ENCODE data around the gene NFE2L1. TPM values are rescaled to one million over a fixed set of nuclear protein-coding genes. Genes with fewer than 3 reads are reported as not detected.

Gene NFE2L1
- total and polyA plus RNA-seq, 9 of the 15 experiments (the other 6 are each of a cell fraction or from before 2014, with no cell fraction given): 2.0 to 68.6 (median 39.7) TPM

- TF ChIP-seq, protein P1, sequence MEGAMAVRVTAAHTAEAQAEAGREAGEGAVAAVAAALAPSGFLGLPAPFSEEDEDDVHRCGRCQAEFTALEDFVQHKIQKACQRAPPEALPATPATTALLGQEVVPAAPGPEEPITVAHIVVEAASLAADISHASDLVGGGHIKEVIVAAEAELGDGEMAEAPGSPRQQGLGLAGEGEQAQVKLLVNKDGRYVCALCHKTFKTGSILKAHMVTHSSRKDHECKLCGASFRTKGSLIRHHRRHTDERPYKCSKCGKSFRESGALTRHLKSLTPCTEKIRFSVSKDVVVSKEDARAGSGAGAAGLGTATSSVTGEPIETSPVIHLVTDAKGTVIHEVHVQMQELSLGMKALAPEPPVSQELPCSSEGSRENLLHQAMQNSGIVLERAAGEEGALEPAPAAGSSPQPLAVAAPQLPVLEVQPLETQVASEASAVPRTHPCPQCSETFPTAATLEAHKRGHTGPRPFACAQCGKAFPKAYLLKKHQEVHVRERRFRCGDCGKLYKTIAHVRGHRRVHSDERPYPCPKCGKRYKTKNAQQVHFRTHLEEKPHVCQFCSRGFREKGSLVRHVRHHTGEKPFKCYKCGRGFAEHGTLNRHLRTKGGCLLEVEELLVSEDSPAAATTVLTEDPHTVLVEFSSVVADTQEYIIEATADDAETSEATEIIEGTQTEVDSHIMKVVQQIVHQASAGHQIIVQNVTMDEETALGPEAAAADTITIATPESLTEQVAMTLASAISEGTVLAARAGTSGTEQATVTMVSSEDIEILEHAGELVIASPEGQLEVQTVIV (CRISPR knock-in tag; IDR thresholded peaks at IDR 0.05; ENCODE audit: borderline replicate concordance): no peak
- TF ChIP-seq MLX (CRISPR knock-in tag; conservative IDR thresholded peaks at IDR 0.05) (no peak), ASH1L (IDR thresholded peaks at IDR 0.05; ENCODE audit: borderline replicate concordance, low read depth, partially characterized antibody) (no peak), KAT7 (CRISPR knock-in tag; IDR thresholded peaks at IDR 0.05; ENCODE audit: borderline replicate concordance) (no peak), TAF9B (IDR thresholded peaks at IDR 0.05; ENCODE audit: partially characterized antibody) (no peak), ZNF41 (CRISPR knock-in tag; conservative IDR thresholded peaks at IDR 0.05) (no peak), CBFB (CRISPR knock-in tag; IDR thresholded peaks at IDR 0.05) (no peak), DACH1 (IDR thresholded peaks at IDR 0.05; ENCODE audit: partially characterized antibody) (no peak), XRCC5 (IDR thresholded peaks at IDR 0.05; ENCODE audit: low read depth, low read length) (no peak), ARHGAP35 (IDR thresholded peaks at IDR 0.05; ENCODE audit: partially characterized antibody) (no peak), KDM4B (IDR thresholded peaks at IDR 0.05; ENCODE audit: borderline replicate concordance in 2 of 2, low read depth in 1 of 2) (no peak), ETV5 (CRISPR knock-in tag; IDR thresholded peaks at IDR 0.05; ENCODE audit: low read depth) (no peak), RFX1 (IDR thresholded peaks at IDR 0.05) (peak; percentile 29; the same call in 1 of the 2 replicates), HSF4 (CRISPR knock-in tag; IDR thresholded peaks at IDR 0.05; ENCODE audit: borderline replicate concordance) (no peak), TCF3 (CRISPR knock-in tag; IDR thresholded peaks at IDR 0.05) (no peak), HMGN3 (IDR thresholded peaks at IDR 0.05; ENCODE audit: borderline replicate concordance, extremely low read depth, insufficient read length, low read depth, low read length) (no peak), ZC3H11A (IDR thresholded peaks at IDR 0.05; ENCODE audit: low read depth, low read length) (no peak)
- TF ChIP-seq, protein P2, sequence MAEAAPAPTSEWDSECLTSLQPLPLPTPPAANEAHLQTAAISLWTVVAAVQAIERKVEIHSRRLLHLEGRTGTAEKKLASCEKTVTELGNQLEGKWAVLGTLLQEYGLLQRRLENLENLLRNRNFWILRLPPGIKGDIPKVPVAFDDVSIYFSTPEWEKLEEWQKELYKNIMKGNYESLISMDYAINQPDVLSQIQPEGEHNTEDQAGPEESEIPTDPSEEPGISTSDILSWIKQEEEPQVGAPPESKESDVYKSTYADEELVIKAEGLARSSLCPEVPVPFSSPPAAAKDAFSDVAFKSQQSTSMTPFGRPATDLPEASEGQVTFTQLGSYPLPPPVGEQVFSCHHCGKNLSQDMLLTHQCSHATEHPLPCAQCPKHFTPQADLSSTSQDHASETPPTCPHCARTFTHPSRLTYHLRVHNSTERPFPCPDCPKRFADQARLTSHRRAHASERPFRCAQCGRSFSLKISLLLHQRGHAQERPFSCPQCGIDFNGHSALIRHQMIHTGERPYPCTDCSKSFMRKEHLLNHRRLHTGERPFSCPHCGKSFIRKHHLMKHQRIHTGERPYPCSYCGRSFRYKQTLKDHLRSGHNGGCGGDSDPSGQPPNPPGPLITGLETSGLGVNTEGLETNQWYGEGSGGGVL (CRISPR knock-in tag; IDR thresholded peaks at IDR 0.05): 0 out of 2 replicates have a peak, but pooled peaks have one; percentile 21
- TF ChIP-seq, protein P3, sequence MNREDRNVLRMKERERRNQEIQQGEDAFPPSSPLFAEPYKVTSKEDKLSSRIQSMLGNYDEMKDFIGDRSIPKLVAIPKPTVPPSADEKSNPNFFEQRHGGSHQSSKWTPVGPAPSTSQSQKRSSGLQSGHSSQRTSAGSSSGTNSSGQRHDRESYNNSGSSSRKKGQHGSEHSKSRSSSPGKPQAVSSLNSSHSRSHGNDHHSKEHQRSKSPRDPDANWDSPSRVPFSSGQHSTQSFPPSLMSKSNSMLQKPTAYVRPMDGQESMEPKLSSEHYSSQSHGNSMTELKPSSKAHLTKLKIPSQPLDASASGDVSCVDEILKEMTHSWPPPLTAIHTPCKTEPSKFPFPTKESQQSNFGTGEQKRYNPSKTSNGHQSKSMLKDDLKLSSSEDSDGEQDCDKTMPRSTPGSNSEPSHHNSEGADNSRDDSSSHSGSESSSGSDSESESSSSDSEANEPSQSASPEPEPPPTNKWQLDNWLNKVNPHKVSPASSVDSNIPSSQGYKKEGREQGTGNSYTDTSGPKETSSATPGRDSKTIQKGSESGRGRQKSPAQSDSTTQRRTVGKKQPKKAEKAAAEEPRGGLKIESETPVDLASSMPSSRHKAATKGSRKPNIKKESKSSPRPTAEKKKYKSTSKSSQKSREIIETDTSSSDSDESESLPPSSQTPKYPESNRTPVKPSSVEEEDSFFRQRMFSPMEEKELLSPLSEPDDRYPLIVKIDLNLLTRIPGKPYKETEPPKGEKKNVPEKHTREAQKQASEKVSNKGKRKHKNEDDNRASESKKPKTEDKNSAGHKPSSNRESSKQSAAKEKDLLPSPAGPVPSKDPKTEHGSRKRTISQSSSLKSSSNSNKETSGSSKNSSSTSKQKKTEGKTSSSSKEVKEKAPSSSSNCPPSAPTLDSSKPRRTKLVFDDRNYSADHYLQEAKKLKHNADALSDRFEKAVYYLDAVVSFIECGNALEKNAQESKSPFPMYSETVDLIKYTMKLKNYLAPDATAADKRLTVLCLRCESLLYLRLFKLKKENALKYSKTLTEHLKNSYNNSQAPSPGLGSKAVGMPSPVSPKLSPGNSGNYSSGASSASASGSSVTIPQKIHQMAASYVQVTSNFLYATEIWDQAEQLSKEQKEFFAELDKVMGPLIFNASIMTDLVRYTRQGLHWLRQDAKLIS (CRISPR knock-in tag; IDR thresholded peaks at IDR 0.05): no peak
These were observed 7.5 kb downstream of the NFE2L1 start (continued) for GRCh38 chr17:48055531-48056245.
